Gastrocnemius medialis (tissue), 4 donors: Measurements from ENCODE around the gene SESTD1. TPM values are rescaled to one million over a fixed set of nuclear protein-coding genes. Genes with fewer than 3 reads are reported as not detected.
"Not testable (repeated sequence)": the region's sequence is repeated elsewhere in the genome, so short reads cannot be mapped to it uniquely, and the experiment has no call there.

Experiments
- ATAC-seq, 2 donors: fragments of 150-250 bp; one replicate each; pipeline ENCODE4 v1.9.1; 2016
- DNase-seq, 2 donors: peaks; one replicate each; pipeline ENCODE4 v3.0.0-alpha.2; 2019
- H3K27ac ChIP-seq, 4 donors: fragments of 200-600 bp; sonication (generic); 1 replicate in 1 of 4; 2 replicates in 3 of 4; pipeline ENCODE4 v1.5.1; 2016 to 2018; ENCODE audit warnings: mild to moderate bottlenecking in 2 of 4, moderate library complexity in 1 of 4
- H3K27me3 ChIP-seq, 3 donors: fragments of 200-600 bp; sonication (generic) in 2 of 3; 1 replicate in 1 of 3; 2 replicates in 2 of 3; pipeline versions ENCODE4 v1.5.1 to v1.6.0; 2016 to 2019; ENCODE audit warnings: mild to moderate bottlenecking in 1 of 3, moderate library complexity in 1 of 3
- H3K36me3 ChIP-seq, 2 donors: fragments of 200-600 bp; sonication (generic) in 1 of 2; one replicate each; pipeline ENCODE4 v1.5.1; 2017 to 2018
- H3K4me1 ChIP-seq, 2 donors: fragments of 200-600 bp; sonication (generic) in 1 of 2; one replicate each; pipeline ENCODE4 v1.5.1; 2016 to 2017; ENCODE audit warnings: mild to moderate bottlenecking in 2 of 2
- H3K4me3 ChIP-seq, 4 donors: fragments of 200-600 bp; sonication (generic) in 3 of 4; 1 replicate in 1 of 4; 2 replicates in 3 of 4; pipeline ENCODE4 v1.5.1; 2016 to 2019; ENCODE audit warnings: mild to moderate bottlenecking in 2 of 4
- H3K9me3 ChIP-seq, 3 donors: fragments of 200-600 bp; sonication (generic) in 2 of 3; 1 replicate in 1 of 3; 2 replicates in 2 of 3; pipeline ENCODE4 v1.5.1; 2016 to 2019
- CTCF ChIP-seq, 5 experiments: fragments of 450-650 bp in 3 of 5; fragments of 200-600 bp in 2 of 5; sonication (generic) in 2 of 5; IDR thresholded peaks in 4 of 5; conservative IDR thresholded peaks in 1 of 5; 1 replicate in 4 of 5; 2 replicates in 1 of 5; pipeline ENCODE4 v1.5.1; 2016 to 2019; ENCODE audit warnings: antibody characterized with exemption in 5 of 5, mild to moderate bottlenecking in 3 of 5, moderate library complexity in 3 of 5
- POLR2A ChIP-seq, 2 donors: fragments of 450-650 bp; IDR thresholded peaks; one replicate each; pipeline ENCODE4 v1.6.1; 2017; ENCODE audit warnings: antibody characterized with exemption in 2 of 2, mild to moderate bottlenecking in 2 of 2, moderate library complexity in 2 of 2
- in situ Hi-C, 4 donors: fragments of 200-750 bp; cut with MboI; loops; one replicate each; pipeline versions ENCODE4 v1.15.0 to v1.8.0; 2017; ENCODE audit warnings: low sequenced_read_pairs in 4 of 4
- intact Hi-C: fragments of 100-400 bp; cut with DNase I; formaldehyde crosslinking; loops from one replicate; pipeline ENCODE4 v1.15.1; 2023; ENCODE audit warnings: low total_unique reads
- total RNA-seq, 4 donors: library from RNA; depleted of rRNA; stranded (reverse); fragments of >200 nt; gene quantifications; one replicate each; pipeline versions ENCODE4 v1.1.0 to v1.2.3, GENCODE V29; 2016

Gene SESTD1
- total RNA-seq, 4 donors from 2014 or later, result 4.1 to 11.0 (median 8.6) TPM

GRCh38 chr2:179068991-179069643, 195.5 kb downstream of the SESTD1 start:
- ATAC-seq, result no peak
- no peaks in the 10 kb centered on the region for H3K4me1 ChIP-seq
- intact Hi-C loops, result no loop called here
- TF ChIP-seq POLR2A (IDR thresholded peaks at IDR 0.05), result no peak
- no peak for TF ChIP-seq CTCF (IDR thresholded peaks at IDR 0.05 in 4 of 5, conservative IDR thresholded peaks at IDR 0.05 in 1 of 5)
- H3K27me3 ChIP-seq, result no peaks in the 10 kb centered on the region
- H3K9me3 ChIP-seq, result no peaks in the 10 kb centered on the region
- DNase-seq, result no peak
- H3K36me3 ChIP-seq, result no peaks in the 10 kb centered on the region
- no peak overlapping the region for H3K27ac ChIP-seq
- H3K4me3 ChIP-seq, result no peak overlapping the region
- in situ Hi-C loops, result no loop called here

GRCh38 chr2:179059026-179059700, 205.5 kb downstream of the SESTD1 start:
- ATAC-seq (no peak), DNase-seq (no peak)
- TF ChIP-seq CTCF (IDR thresholded peaks at IDR 0.05 in 4 of 5, conservative IDR thresholded peaks at IDR 0.05 in 1 of 5), result no peak
- TF ChIP-seq POLR2A (IDR thresholded peaks at IDR 0.05), result no peak
- Histone ChIP-seq H3K4me1 (no peaks in the 10 kb centered on the region), H3K36me3 (no peaks in the 10 kb centered on the region), H3K4me3 (no peak overlapping the region), H3K9me3 (no peaks in the 10 kb centered on the region), H3K27me3 (no peaks in the 10 kb centered on the region), H3K27ac (no peak overlapping the region)
- in situ Hi-C loops (no loop called here), intact Hi-C loops (no loop called here)

DNA sequence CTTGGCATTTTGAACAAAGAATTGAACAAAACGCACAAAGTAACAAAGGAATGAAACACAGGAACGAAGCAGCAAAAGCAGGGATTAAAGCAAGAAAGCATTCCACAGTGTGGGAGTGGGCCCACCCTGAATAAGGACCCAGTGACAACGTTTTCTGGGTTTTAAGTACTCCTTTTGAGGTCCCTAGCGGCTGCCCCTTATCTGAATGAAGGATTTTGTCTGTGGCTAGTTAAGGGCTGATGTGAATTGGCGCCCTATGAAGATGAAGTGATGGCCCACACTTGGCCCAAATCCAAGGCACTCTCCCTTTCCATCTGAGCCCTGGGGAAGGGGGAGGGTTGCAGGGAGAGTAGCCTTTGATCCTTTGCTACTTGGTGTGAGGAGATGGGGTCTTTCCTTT, 206.9 kb downstream of the SESTD1 start:
- Histone ChIP-seq H3K27me3 (no peaks in the 10 kb centered on the region), H3K4me1 (no peaks in the 10 kb centered on the region), H3K36me3 (no peaks in the 10 kb centered on the region), H3K9me3 (no peaks in the 10 kb centered on the region), H3K4me3 (no peak overlapping the region), H3K27ac (no peak overlapping the region)
- TF ChIP-seq POLR2A (IDR thresholded peaks at IDR 0.05), result no peak
- no peak for TF ChIP-seq CTCF (IDR thresholded peaks at IDR 0.05 in 4 of 5, conservative IDR thresholded peaks at IDR 0.05 in 1 of 5)
- in situ Hi-C loops (no loop called here), intact Hi-C loops (no loop called here)
- ATAC-seq, result no peak
- no peak for DNase-seq

- H3K27ac ChIP-seq, intact Hi-C loops, H3K27me3 ChIP-seq, H3K4me3 ChIP-seq, DNase-seq, ATAC-seq, H3K36me3 ChIP-seq, in situ Hi-C loops, H3K9me3 ChIP-seq: not testable (repeated sequence)
- H3K4me1 ChIP-seq, result peaks cover 27 to 28% of the 10 kb centered on the region in 2 donors
Measured at GRCh38 chr2:179053568-179053967, 211.1 kb downstream of the SESTD1 start.

Other genes with a start within 250 kb of the SESTD1 start
- gene CCDC141, start 214.7 kb downstream of the SESTD1 start, total RNA-seq, result 1 to 10 TPM in 3 of 4 donors, under 1 TPM in 1; 0.85 to 4.3 (median 2.2) TPM